KMS-11 (cell line): Measurements from ENCODE around the gene CAV3.
A peak's percentile ranks its signal among the peaks of the same experiment; 100 is the strongest.
"Not testable (repeated sequence)": the region's sequence is repeated elsewhere in the genome, so short reads cannot be mapped to it uniquely, and the experiment has no call there.

ENCODE experiments used
- H2AFZ ChIP-seq: fragments of 200-600 bp; sonication (generic); 2 replicates; pipeline ENCODE4 v1.6.1; 2016; ENCODE audit warnings: antibody characterized with exemption, mixed run types, low read depth
- H3K27ac ChIP-seq: fragments of 200-600 bp; sonication (generic); 2 replicates; pipeline ENCODE4 v1.6.1; 2016; ENCODE audit warnings: mild to moderate bottlenecking, mixed run types
- H3K27me3 ChIP-seq: fragments of 200-600 bp; sonication (generic); 2 replicates; pipeline ENCODE4 v1.6.1; 2017; ENCODE audit warnings: mild to moderate bottlenecking, low read depth, mixed run types, moderate library complexity; ENCODE audit not compliant: insufficient read depth
- H3K36me3 ChIP-seq: fragments of 200-600 bp; sonication (generic); 2 replicates; pipeline ENCODE4 v1.6.1; 2017; ENCODE audit warnings: mild to moderate bottlenecking, mixed run types; ENCODE audit not compliant: insufficient read depth
- H3K4me1 ChIP-seq: fragments of 200-600 bp; sonication (generic); 2 replicates; pipeline ENCODE4 v1.6.1; 2016; ENCODE audit warnings: mild to moderate bottlenecking, low read depth, mixed run types; ENCODE audit not compliant: poor library complexity, severe bottlenecking
- H3K4me2 ChIP-seq: fragments of 200-600 bp; sonication (generic); 2 replicates; pipeline ENCODE4 v1.7.0; 2016; ENCODE audit warnings: mild to moderate bottlenecking, mixed run types
- H3K4me3 ChIP-seq: fragments of 200-600 bp; sonication (generic); IDR thresholded peaks from 2 replicates; pipeline ENCODE4 v1.6.1; 2017; ENCODE audit warnings: low read depth, low read length, mixed read lengths; ENCODE audit not compliant: insufficient read depth
- H3K79me2 ChIP-seq: fragments of 200-600 bp; sonication (generic); 2 replicates; pipeline ENCODE4 v1.6.1; 2016; ENCODE audit warnings: low read depth, mixed run types; ENCODE audit not compliant: insufficient read depth
- H3K9ac ChIP-seq: fragments of 200-600 bp; sonication (generic); 2 replicates; pipeline ENCODE4 v1.6.1; 2016; ENCODE audit warnings: mild to moderate bottlenecking, mixed run types
- H4K20me1 ChIP-seq: fragments of 200-600 bp; sonication (generic); 2 replicates; pipeline ENCODE4 v1.6.1; 2016; ENCODE audit warnings: mild to moderate bottlenecking, mixed run types; ENCODE audit not compliant: insufficient read depth
- CTCF ChIP-seq: fragments of 200-600 bp; sonication (generic); conservative IDR thresholded peaks from 2 replicates; pipeline ENCODE4 v1.6.1; 2017; ENCODE audit warnings: low read depth, mild to moderate bottlenecking, antibody characterized with exemption, low read length, moderate library complexity, mixed read lengths

Gene CAV3

GRCh38 chr3:8733332-8734094 is at the start of gene CAV3:
Gene CAV3 (plus strand): TSS chr3:8733802. CDS start chr3:8733877, 75 bp downstream.
- no peak within 1 kb of the TSS for H3K27ac ChIP-seq
- no peak within 1 kb of the TSS for H3K4me3 ChIP-seq
- no peak within 1 kb of the TSS for H2AFZ ChIP-seq
- H3K27me3 ChIP-seq = no peaks in the 10 kb centered on the region
- no peak within 1 kb of the TSS for H3K4me2 ChIP-seq
- no peak for TF ChIP-seq CTCF
- no peaks in the 10 kb centered on the region for H4K20me1 ChIP-seq
- no peaks in the 10 kb centered on the region for H3K36me3 ChIP-seq
- H3K9ac ChIP-seq = no peak within 1 kb of the TSS
- H3K4me1 ChIP-seq = no peaks in the 10 kb centered on the region
- H3K79me2 ChIP-seq = no peaks in the 10 kb centered on the region

- not testable (repeated sequence) for H3K9ac ChIP-seq, H3K4me3 ChIP-seq, H3K79me2 ChIP-seq, H2AFZ ChIP-seq, H3K4me1 ChIP-seq, H4K20me1 ChIP-seq, H3K4me2 ChIP-seq, H3K27ac ChIP-seq, H3K36me3 ChIP-seq, H3K27me3 ChIP-seq
Observed at GRCh38 chr3:8684992-8685391, 48.6 kb upstream of the CAV3 start.

GRCh38 chr3:8691295-8691694 is 42.3 kb upstream of the CAV3 start:
- H3K27me3 ChIP-seq, H3K4me2 ChIP-seq, H2AFZ ChIP-seq, H3K4me3 ChIP-seq, H3K79me2 ChIP-seq, H3K9ac ChIP-seq, H3K27ac ChIP-seq, H3K36me3 ChIP-seq, H3K4me1 ChIP-seq, H4K20me1 ChIP-seq: not testable (repeated sequence)

GRCh38 chr3:8702560-8702959 is 31.0 kb upstream of the CAV3 start:
- Histone ChIP-seq H3K4me1 (no peaks in the 10 kb centered on the region), H3K27ac (no peak overlapping the region), H3K4me3 (no peak overlapping the region), H4K20me1 (no peaks in the 10 kb centered on the region), H3K79me2 (no peaks in the 10 kb centered on the region), H3K27me3 (no peaks in the 10 kb centered on the region), H3K4me2 (no peak overlapping the region), H2AFZ (no peak overlapping the region), H3K36me3 (no peaks in the 10 kb centered on the region), H3K9ac (no peak overlapping the region)
- peak; percentile 34; the same call in 1 of the 2 replicates for TF ChIP-seq CTCF

GRCh38 chr3:8705575-8705974 is 28.0 kb upstream of the CAV3 start:
- Histone ChIP-seq H3K4me2 (no peak overlapping the region), H4K20me1 (no peaks in the 10 kb centered on the region), H3K4me1 (no peaks in the 10 kb centered on the region), H3K36me3 (no peaks in the 10 kb centered on the region), H2AFZ (no peak overlapping the region), H3K27me3 (no peaks in the 10 kb centered on the region), H3K79me2 (no peaks in the 10 kb centered on the region), H3K27ac (no peak overlapping the region), H3K4me3 (no peak overlapping the region), H3K9ac (no peak overlapping the region)
- no peak for TF ChIP-seq CTCF
